ENCODE measurements around the gene KRT20. TPM values are rescaled to one million over a fixed set of nuclear protein-coding genes. Genes with fewer than 3 reads are reported as not detected.

The KRT20 gene
- polyA plus RNA-seq, 2 of the 4 experiments (the other 2 are of a cell fraction), result 0.28 TPM; not detected in 1

GRCh38 chr17:40906613-40907012 is 21.6 kb upstream of the KRT20 start:
- Histone ChIP-seq H3K4me2 (no peak overlapping the region), H3K9me3 (no peaks in the 10 kb centered on the region), H3K4me3 (no peak overlapping the region), H3K27ac (peak overlapping the region; percentile 21 to 50; a peak in 5 of 6 replicates), H3K4me1 (peaks cover 45% of the 10 kb centered on the region)
- DNase-seq (ENCODE audit: low read depth in 1 of 2, low spot score in 1 of 2) (no peak), ATAC-seq (no peak), FAIRE-seq (no peak)
- 87% methylated on average over 4 of the region's 4 CpGs for WGBS (ENCODE audit: missing lambda C conversion rate)
- CTCF ChIA-PET, result interaction anchor here (0.8 to 13.1 kb wide), 10 partner anchors 48 to 757 kb away, joined by 3 to 246 read pairs (median 15); partner anchors contain the start of gene KRT34
- POLR2A ChIA-PET, result interaction anchor here (0.5 to 0.6 kb wide), 2 partner anchors 742 to 749 kb away, joined by 3 to 9 read pairs; no protein-coding TSS in a partner anchor
- TF ChIP-seq CEBPB (IDR thresholded peaks at IDR 0.05) (no peak), REST (IDR thresholded peaks at IDR 0.05) (peak; percentile 70; the same call in 1 of the 2 replicates)

- DNase-seq (ENCODE audit: low read depth in 1 of 2, low spot score in 1 of 2), result no peak
- no peak for FAIRE-seq
- H3K27ac ChIP-seq, result peak overlapping the region; percentile 91 to 93; a peak in 5 of 6 replicates
- 96% methylated on average over 5 of the region's 5 CpGs for WGBS (ENCODE audit: missing lambda C conversion rate)
- ATAC-seq, result no peak
- no peaks in the 10 kb centered on the region for H3K9me3 ChIP-seq
- TF ChIP-seq HES2 (IDR thresholded peaks at IDR 0.05) (no peak), CHD2 (IDR thresholded peaks at IDR 0.05; ENCODE audit: low read length, partially characterized antibody) (no peak), MAX (IDR thresholded peaks at IDR 0.05) (no peak), CHD4 (IDR thresholded peaks at IDR 0.05; ENCODE audit: borderline replicate concordance) (no peak), SREBF2 (IDR thresholded peaks at IDR 0.05) (no peak), CEBPB (IDR thresholded peaks at IDR 0.05) (no peak), BCL3 (IDR thresholded peaks at IDR 0.05) (no peak), JUN (IDR thresholded peaks at IDR 0.05) (no peak)
- POLR2A ChIA-PET, result no interaction called here
- CTCF ChIA-PET, result interaction anchor here (0.7 to 6.6 kb wide), 9 partner anchors 48 to 761 kb away, joined by 3 to 94 read pairs (median 14); no protein-coding TSS in a partner anchor
- no peak overlapping the region for H3K4me2 ChIP-seq
- H3K4me1 ChIP-seq, result peaks cover 51% of the 10 kb centered on the region
- H3K4me3 ChIP-seq, result no peak overlapping the region
These were observed 20.3 kb upstream of the KRT20 start for GRCh38 chr17:40905370-40905769.

GRCh38 chr17:40903129-40903847 is 18.2 kb upstream of the KRT20 start:
- ATAC-seq (peak; percentile 86 to 91), DNase-seq (ENCODE audit: low read depth in 1 of 2, low spot score in 1 of 2) (peak; percentile 94 to 96), FAIRE-seq (peak; percentile 97)
- 1% methylated on average over 12 of the region's 12 CpGs for WGBS (ENCODE audit: missing lambda C conversion rate)
- Histone ChIP-seq H3K4me3 (peak overlapping the region; percentile 33), H3K9me3 (no peaks in the 10 kb centered on the region), H3K4me2 (peak overlapping the region; percentile 85), H3K27ac (peak overlapping the region; percentile 91 to 93), H3K4me1 (peaks cover 34% of the 10 kb centered on the region)
- CTCF ChIA-PET, result interaction anchor here (1.2 to 6.6 kb wide), 15 partner anchors 18 to 763 kb away, joined by 3 to 94 read pairs (median 10); partner anchors contain the start of genes KRT12 and KRT20
- POLR2A ChIA-PET, result interaction anchor here (0.7 to 2.8 kb wide), 5 partner anchors 46 to 786 kb away, joined by 3 to 22 read pairs (median 9); partner anchors contain the start of gene EIF1
- TF ChIP-seq CBX8 (IDR thresholded peaks at IDR 0.05) (no peak), HES2 (IDR thresholded peaks at IDR 0.05) (peak; percentile 4; the same call in 1 of the 2 replicates), GATA3 (IDR thresholded peaks at IDR 0.05; ENCODE audit: borderline replicate concordance) (peak; percentile 89), HOXB5 (CRISPR knock-in tag; IDR thresholded peaks at IDR 0.05) (peak; percentile 67; the same call in 1 of the 2 replicates), MYC (IDR thresholded peaks at IDR 0.05; ENCODE audit: borderline replicate concordance, low read length) (peak; percentile 66; the same call in 1 of the 2 replicates), HOXB13 (CRISPR knock-in tag; IDR thresholded peaks at IDR 0.05; ENCODE audit: low read depth) (peak; percentile 47; the same call in 1 of the 2 replicates), BHLHE40 (IDR thresholded peaks at IDR 0.05; ENCODE audit: low read depth, low read length) (no peak), CHD2 (IDR thresholded peaks at IDR 0.05; ENCODE audit: low read length, partially characterized antibody) (no peak), FOSB (CRISPR knock-in tag; IDR thresholded peaks at IDR 0.05) (peak; percentile 87), JUN (IDR thresholded peaks at IDR 0.05) (peak; percentile 83 to 84; a peak in 4 of 5 replicates), POLR2A (IDR thresholded peaks at IDR 0.05; ENCODE audit: low read length) (no peak), CBX2 (IDR thresholded peaks at IDR 0.05; ENCODE audit: borderline replicate concordance, low read depth) (no peak), POLR2AphosphoS2 (conservative IDR thresholded peaks at IDR 0.05; ENCODE audit: low read length) (no peak), PBX3 (IDR thresholded peaks at IDR 0.05) (peak; percentile 72), TP53 (CRISPR knock-in tag; IDR thresholded peaks at IDR 0.05) (no peak), RFX5 (IDR thresholded peaks at IDR 0.05) (0 out of 2 replicates have a peak, but pooled peaks have one; percentile 30), BCL3 (IDR thresholded peaks at IDR 0.05) (peak; percentile 60; the same call in 2 of the 3 replicates), ZNF302 (CRISPR knock-in tag; IDR thresholded peaks at IDR 0.05) (peak; percentile 61; the same call in 1 of the 2 replicates)
